ENCODE measurements around the gene KLHL24.

KLHL24 gene

GRCh38 chr3:183634707-183635106 lies 716 bp upstream of the KLHL24 start:
- Histone ChIP-seq H3K9me3 (ENCODE audit: control insufficient read depth, low read length) (no peaks in the 10 kb centered on the region), H3K27ac (ENCODE audit: low read length, poor library complexity, severe bottlenecking) (no peak overlapping the region), H2AK5ac (ENCODE audit: low read length, severe bottlenecking) (no peak overlapping the region), H3K79me1 (replicated peaks; ENCODE audit: low read length, poor library complexity, severe bottlenecking) (peaks cover 6% of the 10 kb centered on the region), H3K4me3 (ENCODE audit: insufficient read depth in 1 of 2, low read depth in 1 of 2, low read length in 2 of 2) (peak overlapping the region in 1 of 2 experiments; percentile 91), H4K8ac (ENCODE audit: low read length) (peak overlapping the region; percentile 94), H3K4ac (ENCODE audit: low read depth in 1 of 2, low read length in 2 of 2) (peak overlapping the region in 1 of 2 experiments; percentile 69), H2BK5ac (ENCODE audit: low read depth, low read length, poor library complexity, severe bottlenecking) (no peak overlapping the region), H2BK12ac (ENCODE audit: low read length in 2 of 2) (no peak overlapping the region), H4K91ac (ENCODE audit: low read length) (no peak overlapping the region), H3K14ac (ENCODE audit: low read length in 2 of 2) (no peak overlapping the region), H2BK15ac (ENCODE audit: low read depth, poor library complexity, severe bottlenecking) (no peak overlapping the region), H3K4me1 (ENCODE audit: control insufficient read depth, insufficient read depth, low read depth, low read length) (peaks cover 2% of the 10 kb centered on the region), H3K4me2 (ENCODE audit: low read length, poor library complexity, severe bottlenecking) (peak overlapping the region; percentile 90), H3K9ac (ENCODE audit: low read length) (peak overlapping the region; percentile 94), H3K23ac (ENCODE audit: low read length in 2 of 2) (peak overlapping the region in 1 of 2 experiments; percentile 52), H2AFZ (ENCODE audit: low read depth, low read length) (peak overlapping the region; percentile 18), H3K18ac (ENCODE audit: low read depth in 1 of 2, low read length in 2 of 2) (peak overlapping the region; percentile 37 to 89), H3K27me3 (ENCODE audit: control insufficient read depth in 1 of 2, insufficient read depth in 1 of 2, low read length in 2 of 2) (no peaks in the 10 kb centered on the region), H2BK120ac (ENCODE audit: low read depth, low read length) (no peak overlapping the region), H3K36me3 (ENCODE audit: control insufficient read depth in 1 of 2, insufficient read depth in 2 of 2, low read depth in 1 of 2, low read length in 2 of 2) (peaks cover 0 to 3% of the 10 kb centered on the region in 2 experiments)
- no peak for DNase-seq
- WGBS = 90% methylated on average over 16 of the region's 16 CpGs

- Histone ChIP-seq H3K4me1 (ENCODE audit: control insufficient read depth, insufficient read depth, low read depth, low read length) (peaks cover 2% of the 10 kb centered on the region), H3K4ac (ENCODE audit: low read depth in 1 of 2, low read length in 2 of 2) (peak overlapping the region in 1 of 2 experiments; percentile 40)
- WGBS = 7% methylated on average over 7 of the region's 9 CpGs
These were observed 354 bp upstream of the KLHL24 start for GRCh38 chr3:183635107-183635430.

GRCh38 chr3:183636221-183637105 lies 1.0 kb downstream of the KLHL24 start:
- H4K8ac ChIP-seq (ENCODE audit: low read length) = peak overlapping the region; percentile 64
- peak overlapping the region; percentile 83 for H3K4me2 ChIP-seq (ENCODE audit: low read length, poor library complexity, severe bottlenecking)
- H2AFZ ChIP-seq (ENCODE audit: low read depth, low read length) = peak overlapping the region; percentile 94
- H3K4me1 ChIP-seq (ENCODE audit: control insufficient read depth, insufficient read depth, low read depth, low read length) = peaks cover 2% of the 10 kb centered on the region
- peak overlapping the region; percentile 73 for H2BK5ac ChIP-seq (ENCODE audit: low read depth, low read length, poor library complexity, severe bottlenecking)
- H3K4me3 ChIP-seq (ENCODE audit: insufficient read depth in 1 of 2, low read depth in 1 of 2, low read length in 2 of 2) = peak overlapping the region; percentile 91 to 96
- H3K18ac ChIP-seq (ENCODE audit: low read depth in 1 of 2, low read length in 2 of 2) = peak overlapping the region; percentile 70 to 90
- peaks cover 0 to 3% of the 10 kb centered on the region in 2 experiments for H3K36me3 ChIP-seq (ENCODE audit: control insufficient read depth in 1 of 2, insufficient read depth in 2 of 2, low read depth in 1 of 2, low read length in 2 of 2)
- peak overlapping the region; percentile 94 for H3K9ac ChIP-seq (ENCODE audit: low read length)
- peak overlapping the region; percentile 61 for H2BK120ac ChIP-seq (ENCODE audit: low read depth, low read length)
- H3K14ac ChIP-seq (ENCODE audit: low read length in 2 of 2) = peak overlapping the region in 1 of 2 experiments; percentile 81
- no peak overlapping the region for H4K91ac ChIP-seq (ENCODE audit: low read length)
- no peaks in the 10 kb centered on the region for H3K27me3 ChIP-seq (ENCODE audit: control insufficient read depth in 1 of 2, insufficient read depth in 1 of 2, low read length in 2 of 2)
- peak overlapping the region; percentile 28 for H2BK15ac ChIP-seq (ENCODE audit: low read depth, poor library complexity, severe bottlenecking)
- peaks cover 6% of the 10 kb centered on the region for H3K79me1 ChIP-seq (replicated peaks; ENCODE audit: low read length, poor library complexity, severe bottlenecking)
- no peak overlapping the region for H2AK5ac ChIP-seq (ENCODE audit: low read length, severe bottlenecking)
- peak overlapping the region; percentile 85 for H3K27ac ChIP-seq (ENCODE audit: low read length, poor library complexity, severe bottlenecking)
- H3K4ac ChIP-seq (ENCODE audit: low read depth in 1 of 2, low read length in 2 of 2) = peak overlapping the region; percentile 87 to 97
- H2BK12ac ChIP-seq (ENCODE audit: low read length in 2 of 2) = no peak overlapping the region
- no peaks in the 10 kb centered on the region for H3K9me3 ChIP-seq (ENCODE audit: control insufficient read depth, low read length)
- H3K23ac ChIP-seq (ENCODE audit: low read length in 2 of 2) = no peak overlapping the region
- under 1% methylated on average over 79 of the region's 84 CpGs for WGBS
- peak; percentile 97 for DNase-seq

More at GRCh38 chr3:183635107-183635430, 354 bp upstream of the KLHL24 start:
- no peak overlapping the region for H4K91ac ChIP-seq (ENCODE audit: low read length)
- H2BK120ac ChIP-seq (ENCODE audit: low read depth, low read length) = peak overlapping the region; percentile 85
- H3K14ac ChIP-seq (ENCODE audit: low read length in 2 of 2) = no peak overlapping the region
- peak overlapping the region; percentile 94 for H4K8ac ChIP-seq (ENCODE audit: low read length)
- peak overlapping the region; percentile 67 for H2BK15ac ChIP-seq (ENCODE audit: low read depth, poor library complexity, severe bottlenecking)
- peaks cover 6% of the 10 kb centered on the region for H3K79me1 ChIP-seq (replicated peaks; ENCODE audit: low read length, poor library complexity, severe bottlenecking)
- no peaks in the 10 kb centered on the region for H3K9me3 ChIP-seq (ENCODE audit: control insufficient read depth, low read length)
- H3K27ac ChIP-seq (ENCODE audit: low read length, poor library complexity, severe bottlenecking) = peak overlapping the region; percentile 47
- H3K27me3 ChIP-seq (ENCODE audit: control insufficient read depth in 1 of 2, insufficient read depth in 1 of 2, low read length in 2 of 2) = no peaks in the 10 kb centered on the region
- peak overlapping the region; percentile 37 to 89 for H3K18ac ChIP-seq (ENCODE audit: low read depth in 1 of 2, low read length in 2 of 2)
- H3K9ac ChIP-seq (ENCODE audit: low read length) = peak overlapping the region; percentile 94
- DNase-seq = no peak
- peak overlapping the region; percentile 91 to 96 for H3K4me3 ChIP-seq (ENCODE audit: insufficient read depth in 1 of 2, low read depth in 1 of 2, low read length in 2 of 2)
- H3K36me3 ChIP-seq (ENCODE audit: control insufficient read depth in 1 of 2, insufficient read depth in 2 of 2, low read depth in 1 of 2, low read length in 2 of 2) = peaks cover 0 to 3% of the 10 kb centered on the region in 2 experiments
- no peak overlapping the region for H2AK5ac ChIP-seq (ENCODE audit: low read length, severe bottlenecking)
- no peak overlapping the region for H3K23ac ChIP-seq (ENCODE audit: low read length in 2 of 2)
- peak overlapping the region; percentile 90 for H3K4me2 ChIP-seq (ENCODE audit: low read length, poor library complexity, severe bottlenecking)
- peak overlapping the region; percentile 18 for H2AFZ ChIP-seq (ENCODE audit: low read depth, low read length)
- no peak overlapping the region for H2BK12ac ChIP-seq (ENCODE audit: low read length in 2 of 2)
- no peak overlapping the region for H2BK5ac ChIP-seq (ENCODE audit: low read depth, low read length, poor library complexity, severe bottlenecking)

- WGBS = 46% methylated on average over 6 of the region's 6 CpGs
- Histone ChIP-seq H3K4me2 (ENCODE audit: low read length, poor library complexity, severe bottlenecking) (peak overlapping the region; percentile 83), H4K91ac (ENCODE audit: low read length) (no peak overlapping the region), H3K9me3 (ENCODE audit: control insufficient read depth, low read length) (no peaks in the 10 kb centered on the region), H2BK5ac (ENCODE audit: low read depth, low read length, poor library complexity, severe bottlenecking) (no peak overlapping the region), H3K14ac (ENCODE audit: low read length in 2 of 2) (no peak overlapping the region), H3K79me1 (replicated peaks; ENCODE audit: low read length, poor library complexity, severe bottlenecking) (peaks cover 6% of the 10 kb centered on the region), H3K36me3 (ENCODE audit: control insufficient read depth in 1 of 2, insufficient read depth in 2 of 2, low read depth in 1 of 2, low read length in 2 of 2) (peaks cover 0 to 3% of the 10 kb centered on the region in 2 experiments), H2AFZ (ENCODE audit: low read depth, low read length) (no peak overlapping the region), H3K4ac (ENCODE audit: low read depth in 1 of 2, low read length in 2 of 2) (no peak overlapping the region), H3K27me3 (ENCODE audit: control insufficient read depth in 1 of 2, insufficient read depth in 1 of 2, low read length in 2 of 2) (no peaks in the 10 kb centered on the region), H3K18ac (ENCODE audit: low read depth in 1 of 2, low read length in 2 of 2) (peak overlapping the region; percentile 62 to 79), H3K23ac (ENCODE audit: low read length in 2 of 2) (no peak overlapping the region), H2BK15ac (ENCODE audit: low read depth, poor library complexity, severe bottlenecking) (no peak overlapping the region), H2BK120ac (ENCODE audit: low read depth, low read length) (no peak overlapping the region), H3K9ac (ENCODE audit: low read length) (peak overlapping the region; percentile 94), H2AK5ac (ENCODE audit: low read length, severe bottlenecking) (no peak overlapping the region), H2BK12ac (ENCODE audit: low read length in 2 of 2) (no peak overlapping the region), H3K4me3 (ENCODE audit: insufficient read depth in 1 of 2, low read depth in 1 of 2, low read length in 2 of 2) (peak overlapping the region; percentile 82 to 91), H4K8ac (ENCODE audit: low read length) (no peak overlapping the region), H3K27ac (ENCODE audit: low read length, poor library complexity, severe bottlenecking) (peak overlapping the region; percentile 39), H3K4me1 (ENCODE audit: control insufficient read depth, insufficient read depth, low read depth, low read length) (peaks cover 2% of the 10 kb centered on the region)
- no peak for DNase-seq
These were observed 1.7 kb downstream of the KLHL24 start for GRCh38 chr3:183637106-183637486.

Measured in mesenchymal stem cell (in vitro differentiated cells and primary cell).